Trophoblast cell (in vitro differentiated cells and primary cell): ENCODE results near the gene TMEM170A.

Source experiments
- DNase-seq, 2 donors: peaks; one replicate each; pipeline ENCODE4 v3.0.0-alpha.2; 2016
- H2AFZ ChIP-seq: 2 replicates; pipeline ENCODE4 v1.6.1; 2013; ENCODE audit warnings: low read length, moderate library complexity, mild to moderate bottlenecking; ENCODE audit not compliant: insufficient read depth, poor library complexity
- H2AK5ac ChIP-seq: 2 replicates; pipeline ENCODE4 v1.6.1; 2013; ENCODE audit warnings: mild to moderate bottlenecking, low read length
- H2BK120ac ChIP-seq: 2 replicates; pipeline ENCODE4 v1.6.1; 2013; ENCODE audit warnings: low read length, mild to moderate bottlenecking, moderate library complexity; ENCODE audit not compliant: insufficient read depth, poor library complexity
- H2BK12ac ChIP-seq: 2 replicates; pipeline ENCODE4 v1.6.1; 2013; ENCODE audit warnings: mild to moderate bottlenecking, low read length, moderate library complexity
- H2BK5ac ChIP-seq: 2 replicates; pipeline ENCODE4 v1.6.1; 2013; ENCODE audit warnings: low read length, low read depth, moderate library complexity, mild to moderate bottlenecking; ENCODE audit not compliant: poor library complexity
- H3K14ac ChIP-seq: 2 replicates; pipeline ENCODE4 v1.6.1; 2013; ENCODE audit warnings: mild to moderate bottlenecking, low read length
- H3K18ac ChIP-seq: 2 replicates; pipeline ENCODE4 v1.6.1; 2013; ENCODE audit warnings: mild to moderate bottlenecking, low read length
- H3K23ac ChIP-seq: 2 replicates; pipeline ENCODE4 v1.6.1; 2013; ENCODE audit warnings: low read length
- H3K27ac ChIP-seq: 2 replicates; pipeline ENCODE4 v1.5.1; 2013; ENCODE audit warnings: low read depth, mild to moderate bottlenecking, inconsistent platforms, low read length, moderate library complexity
- H3K27me3 ChIP-seq: 2 replicates; pipeline ENCODE4 v1.6.1; 2013; ENCODE audit warnings: inconsistent platforms, mild to moderate bottlenecking, low read length, moderate library complexity; ENCODE audit not compliant: insufficient read depth
- H3K36me3 ChIP-seq, 2 experiments: 1 replicate in 1 of 2; 2 replicates in 1 of 2; pipeline ENCODE4 v1.6.1; 2013; ENCODE audit warnings: low read length in 2 of 2, mild to moderate bottlenecking in 2 of 2, moderate library complexity in 1 of 2; ENCODE audit not compliant: insufficient read depth in 2 of 2, control insufficient read depth in 1 of 2
- H3K4ac ChIP-seq: 2 replicates; pipeline ENCODE4 v1.6.1; 2013; ENCODE audit warnings: low read depth, mild to moderate bottlenecking, low read length, moderate library complexity
- H3K4me1 ChIP-seq, 2 experiments: 1 replicate in 1 of 2; 2 replicates in 1 of 2; pipeline ENCODE4 v1.6.1; 2013; ENCODE audit warnings: low read length in 2 of 2, mild to moderate bottlenecking in 2 of 2, moderate library complexity in 1 of 2; ENCODE audit not compliant: insufficient read depth in 2 of 2, control insufficient read depth in 1 of 2
- H3K4me2 ChIP-seq: 2 replicates; pipeline ENCODE4 v1.6.1; 2013; ENCODE audit warnings: inconsistent platforms, mild to moderate bottlenecking, low read length, moderate library complexity
- H3K4me3 ChIP-seq: 2 replicates; pipeline ENCODE4 v1.5.1; 2013; ENCODE audit warnings: mild to moderate bottlenecking, low read depth, low read length, inconsistent platforms
- H3K79me1 ChIP-seq: one replicate; pipeline ENCODE4 v1.6.1; 2013; ENCODE audit warnings: low read length
- H3K79me2 ChIP-seq: 2 replicates; pipeline ENCODE4 v1.6.1; 2013; ENCODE audit warnings: low read length, mild to moderate bottlenecking; ENCODE audit not compliant: control insufficient read depth, insufficient read depth, poor library complexity
- H3K9ac ChIP-seq: 2 replicates; pipeline ENCODE4 v1.6.1; 2013; ENCODE audit warnings: mild to moderate bottlenecking, low read length
- H3K9me3 ChIP-seq: 2 replicates; pipeline ENCODE4 v1.6.1; 2013; ENCODE audit warnings: low read depth, mild to moderate bottlenecking, control low read depth, inconsistent platforms, low read length; ENCODE audit not compliant: insufficient read depth
- H4K12ac ChIP-seq: 2 replicates; pipeline ENCODE4 v1.6.1; 2013; ENCODE audit warnings: low read depth, mild to moderate bottlenecking, low read length, moderate library complexity
- H4K8ac ChIP-seq: 2 replicates; pipeline ENCODE4 v1.6.1; 2013; ENCODE audit warnings: low read depth, mild to moderate bottlenecking, low read length, moderate library complexity
- H4K91ac ChIP-seq: one replicate; pipeline ENCODE4 v1.6.1; 2013; ENCODE audit warnings: low read depth, mild to moderate bottlenecking, low read length, moderate library complexity
- WGBS: extraction: QIAGEN DNeasy Blood & Tissue Kit; methylation state at CpG from one replicate; pipeline ENCODE4 v1.1.7; 2013; ENCODE audit warnings: missing lambda C conversion rate; ENCODE audit not compliant: insufficient read length, insufficient coverage; ENCODE audit errors: extremely low coverage; 5-methylcytosine and 5-hydroxymethylcytosine counted together

The TMEM170A gene

DNA sequence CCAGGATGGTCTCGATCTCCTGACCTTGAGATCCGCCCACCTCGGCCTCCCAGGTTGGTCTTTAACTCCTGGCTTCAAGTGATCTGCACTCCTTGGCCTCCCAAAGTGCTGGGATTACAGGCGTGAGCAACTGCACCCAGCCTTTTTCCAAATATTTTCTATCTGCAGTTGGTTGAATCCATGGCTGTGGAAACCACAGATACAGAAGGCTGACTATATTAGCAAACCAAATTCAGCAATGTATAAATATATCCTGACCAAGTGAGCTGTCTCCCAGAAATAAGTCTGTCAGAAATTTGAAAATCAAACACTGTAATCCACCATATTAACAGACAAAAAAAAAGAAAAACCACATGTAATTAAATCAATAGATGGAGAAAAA, 40.8 kb downstream of the TMEM170A start:
- H4K91ac ChIP-seq, result no peak overlapping the region
- no peak overlapping the region for H4K12ac ChIP-seq
- H3K14ac ChIP-seq, result no peak overlapping the region
- no peak overlapping the region for H3K9ac ChIP-seq
- no peak overlapping the region for H4K8ac ChIP-seq
- H3K9me3 ChIP-seq, result no peaks in the 10 kb centered on the region
- H3K79me1 ChIP-seq, result peaks cover 1% of the 10 kb centered on the region
- no peak overlapping the region for H2BK12ac ChIP-seq
- no peak overlapping the region for H3K4me3 ChIP-seq
- no peak overlapping the region for H2AK5ac ChIP-seq
- H2AFZ ChIP-seq, result no peak overlapping the region
- H2BK120ac ChIP-seq, result no peak overlapping the region
- H3K4me1 ChIP-seq, result peaks cover 0 to 3% of the 10 kb centered on the region in 2 experiments
- no peak overlapping the region for H2BK5ac ChIP-seq
- no CpG with 5 or more reads among the region's 4 CpGs for WGBS
- no peaks in the 10 kb centered on the region for H3K36me3 ChIP-seq
- no peak overlapping the region for H3K27ac ChIP-seq
- no peak overlapping the region for H3K23ac ChIP-seq
- H3K27me3 ChIP-seq, result no peaks in the 10 kb centered on the region
- H3K4ac ChIP-seq, result no peak overlapping the region
- H3K79me2 ChIP-seq, result peaks cover 2% of the 10 kb centered on the region
- no peak for DNase-seq
- no peak overlapping the region for H3K4me2 ChIP-seq
- no peak overlapping the region for H3K18ac ChIP-seq

DNA sequence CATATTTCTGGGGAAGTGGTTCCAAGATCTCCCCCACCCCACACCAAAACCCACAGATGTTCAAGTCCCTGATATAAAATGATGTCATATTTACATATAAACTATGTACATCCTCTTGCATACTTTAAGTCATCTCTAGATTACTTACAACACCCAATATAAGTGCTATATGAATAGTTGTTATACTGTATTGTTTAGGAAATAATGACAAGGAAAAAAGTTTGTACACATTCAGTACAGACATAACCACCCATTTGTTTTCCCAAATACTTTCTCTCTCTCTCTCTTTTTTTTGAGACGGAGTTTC, 42.7 kb downstream of the TMEM170A start:
- Histone ChIP-seq H2BK12ac (no peak overlapping the region), H4K8ac (no peak overlapping the region), H3K27me3 (no peaks in the 10 kb centered on the region), H3K27ac (no peak overlapping the region), H3K36me3 (no peaks in the 10 kb centered on the region), H4K12ac (no peak overlapping the region), H2AFZ (no peak overlapping the region), H2AK5ac (no peak overlapping the region), H3K18ac (no peak overlapping the region), H3K4me2 (no peak overlapping the region), H3K4ac (peak overlapping the region; percentile 89), H3K79me1 (peaks cover 1% of the 10 kb centered on the region), H3K14ac (no peak overlapping the region), H3K9me3 (no peaks in the 10 kb centered on the region), H4K91ac (no peak overlapping the region), H3K4me1 (peaks cover 0 to 3% of the 10 kb centered on the region in 2 experiments), H3K9ac (no peak overlapping the region), H2BK5ac (no peak overlapping the region), H3K23ac (no peak overlapping the region), H2BK120ac (no peak overlapping the region), H3K79me2 (peaks cover 2% of the 10 kb centered on the region), H3K4me3 (no peak overlapping the region)
- WGBS, result no CpG with 5 or more reads among the region's 1 CpG
- DNase-seq, result no peak

GRCh38 chr16:75420987-75421819, 43.3 kb downstream of the TMEM170A start:
- Histone ChIP-seq H3K79me1 (peaks cover 1% of the 10 kb centered on the region), H3K18ac (no peak overlapping the region), H3K27me3 (no peaks in the 10 kb centered on the region), H3K36me3 (no peaks in the 10 kb centered on the region), H3K9me3 (no peaks in the 10 kb centered on the region), H4K12ac (no peak overlapping the region), H3K27ac (no peak overlapping the region), H3K4ac (peak overlapping the region; percentile 89), H3K14ac (no peak overlapping the region), H4K91ac (no peak overlapping the region), H3K4me3 (no peak overlapping the region), H3K4me1 (peaks cover 0 to 3% of the 10 kb centered on the region in 2 experiments), H2AK5ac (no peak overlapping the region), H3K79me2 (peaks cover 2% of the 10 kb centered on the region), H4K8ac (peak overlapping the region; percentile 46), H3K23ac (no peak overlapping the region), H2BK12ac (no peak overlapping the region), H3K4me2 (peak overlapping the region; percentile 49), H2AFZ (no peak overlapping the region), H3K9ac (no peak overlapping the region), H2BK120ac (no peak overlapping the region), H2BK5ac (no peak overlapping the region)
- WGBS, result no CpG with 5 or more reads among the region's 8 CpGs
- peak in 1 of 2 donors; percentile 30 for DNase-seq

DNA sequence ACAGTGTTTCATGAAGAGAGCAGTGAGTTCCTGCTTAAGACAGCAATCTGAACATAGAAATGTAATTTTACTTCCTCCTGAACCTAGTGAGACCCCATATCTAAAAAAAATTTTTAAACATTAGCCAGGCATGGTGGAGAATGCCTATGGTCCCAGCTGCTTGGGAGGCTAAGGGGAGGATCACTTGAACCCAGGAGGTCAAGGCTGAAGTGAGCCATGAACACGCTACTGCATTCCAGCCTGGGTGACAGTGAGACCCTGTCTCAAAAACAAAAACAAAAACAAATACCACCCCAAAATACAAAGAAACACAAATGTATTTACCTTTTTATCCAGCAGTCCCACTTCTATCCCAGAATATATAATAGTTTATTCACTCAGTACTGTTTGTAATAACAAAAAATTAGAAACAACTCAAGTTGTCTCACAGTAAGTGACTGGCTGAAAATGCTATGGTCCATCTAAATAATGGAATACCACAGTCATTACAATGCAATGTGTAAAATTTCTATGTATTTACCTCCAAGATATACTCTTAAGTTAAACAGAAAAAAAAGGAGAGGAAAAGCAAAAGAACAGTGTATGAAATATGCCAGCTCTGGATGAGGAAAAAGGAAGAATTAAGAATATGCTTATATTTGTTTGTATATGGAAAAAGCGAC, 47.5 kb downstream of the TMEM170A start:
- Histone ChIP-seq H2BK120ac (no peak overlapping the region), H4K12ac (no peak overlapping the region), H3K36me3 (peaks cover 5 to 6% of the 10 kb centered on the region in 2 experiments), H2AK5ac (no peak overlapping the region), H2BK5ac (no peak overlapping the region), H3K4me3 (no peak overlapping the region), H3K9me3 (no peaks in the 10 kb centered on the region), H2AFZ (no peak overlapping the region), H3K27ac (no peak overlapping the region), H2BK12ac (no peak overlapping the region), H3K23ac (no peak overlapping the region), H3K4me1 (peaks cover 0 to 3% of the 10 kb centered on the region in 2 experiments), H3K79me2 (peaks cover 2% of the 10 kb centered on the region), H3K27me3 (no peaks in the 10 kb centered on the region), H3K4me2 (no peak overlapping the region), H3K18ac (no peak overlapping the region), H3K4ac (no peak overlapping the region), H3K79me1 (peaks cover 1% of the 10 kb centered on the region), H3K14ac (no peak overlapping the region), H4K8ac (no peak overlapping the region), H4K91ac (no peak overlapping the region), H3K9ac (no peak overlapping the region)
- WGBS, result no CpG with 5 or more reads among the region's 2 CpGs
- DNase-seq, result peak in 1 of 2 donors; percentile 45
